GM19099 (cell line): ENCODE results near the gene FXYD2.

Source experiments
- POLR2A ChIP-seq: IDR thresholded peaks from 3 replicates; pipeline ENCODE4 v1.6.1; 2011; ENCODE audit warnings: low read depth; ENCODE audit not compliant: insufficient read length; ENCODE audit errors: extremely low read depth

FXYD2 gene

DNA sequence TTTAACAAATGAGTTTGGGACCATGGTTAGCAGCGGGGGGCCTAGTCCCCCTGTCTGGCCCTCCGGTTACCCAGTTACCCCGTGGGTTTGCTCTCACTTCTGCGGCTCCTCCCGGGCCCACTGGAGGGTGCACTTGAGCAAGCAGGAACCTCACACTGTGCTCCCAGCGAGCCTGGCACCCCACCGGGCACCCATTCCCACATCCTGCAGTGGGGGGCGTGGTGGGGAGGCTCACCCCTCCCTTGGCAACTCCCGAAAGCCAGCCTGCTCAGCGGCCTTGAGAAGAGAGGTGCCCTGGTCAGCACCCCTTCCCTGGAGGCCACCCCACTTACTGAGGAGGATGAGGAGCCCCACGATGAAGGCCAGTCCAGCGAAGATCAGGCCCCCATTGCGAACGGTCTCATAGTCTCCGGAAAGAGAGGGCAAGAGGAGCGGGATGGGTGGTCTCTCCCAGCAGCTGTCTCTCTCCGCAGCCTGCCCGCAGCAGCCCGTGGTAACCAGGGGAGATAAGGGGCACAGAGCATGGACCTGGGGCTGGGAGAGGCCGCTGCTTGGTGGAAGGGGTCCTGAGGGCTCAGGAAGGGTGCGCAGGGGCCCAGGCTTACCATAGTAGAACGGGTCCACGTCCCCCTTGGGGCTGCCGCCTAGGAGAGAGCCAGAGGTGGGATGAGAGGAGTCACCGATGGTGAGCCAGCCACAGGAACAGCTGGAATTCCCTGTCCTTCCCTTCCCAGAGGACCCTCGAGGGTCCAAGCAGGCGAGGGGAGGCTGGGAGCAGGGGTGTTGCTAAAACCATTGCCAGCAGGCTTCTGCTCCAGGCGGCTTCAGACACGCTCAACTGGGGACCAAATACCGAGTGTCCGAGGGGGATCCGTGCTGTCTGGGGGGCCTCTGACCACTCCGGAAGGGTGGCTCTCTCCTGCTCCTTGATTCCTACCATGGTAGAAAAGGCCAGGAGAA lies 2.2 kb downstream of the FXYD2 start:
- no peak for TF ChIP-seq POLR2A

DNA sequence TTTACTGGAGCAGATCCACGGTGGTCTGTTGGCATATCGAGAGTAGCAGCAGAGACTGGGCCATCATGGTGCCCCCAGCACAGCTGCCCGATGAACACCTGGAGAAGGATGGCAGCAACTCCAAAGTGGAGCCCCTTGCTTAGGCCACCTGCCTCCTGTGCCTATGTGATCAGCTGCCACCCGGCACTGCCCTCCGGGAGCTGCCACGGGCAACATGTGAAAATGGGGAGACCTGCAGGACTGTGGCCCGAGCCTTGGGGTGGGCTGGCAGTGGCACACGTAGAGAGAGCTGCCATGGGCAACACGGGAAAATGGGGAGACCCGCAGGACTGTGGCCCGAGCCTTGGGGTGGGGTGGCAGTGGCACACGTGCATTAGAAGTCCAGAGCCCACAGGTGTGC lies 3.1 kb downstream of the FXYD2 start:
- no peak for TF ChIP-seq POLR2A

DNA sequence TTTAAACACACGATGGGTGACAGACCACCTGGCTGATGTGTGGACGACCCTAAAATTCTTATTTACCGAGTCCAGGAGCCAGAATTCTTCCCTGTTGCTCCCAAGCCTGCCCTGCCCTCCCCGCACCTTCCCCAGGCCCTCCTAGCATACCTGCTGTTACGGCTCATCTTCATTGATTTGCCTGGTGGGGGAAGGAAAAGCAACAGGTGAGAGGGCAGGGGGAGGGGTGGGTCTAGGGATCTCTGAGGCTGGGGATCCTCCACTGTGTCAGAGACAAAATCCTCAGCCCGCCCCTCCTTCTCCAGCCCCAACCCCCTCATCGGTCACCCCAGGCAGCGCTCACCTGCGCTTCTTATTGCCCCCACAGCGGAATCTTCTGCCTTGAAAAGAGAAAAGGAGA lies 4.0 kb downstream of the FXYD2 start:
- no peak for TF ChIP-seq POLR2A

DNA sequence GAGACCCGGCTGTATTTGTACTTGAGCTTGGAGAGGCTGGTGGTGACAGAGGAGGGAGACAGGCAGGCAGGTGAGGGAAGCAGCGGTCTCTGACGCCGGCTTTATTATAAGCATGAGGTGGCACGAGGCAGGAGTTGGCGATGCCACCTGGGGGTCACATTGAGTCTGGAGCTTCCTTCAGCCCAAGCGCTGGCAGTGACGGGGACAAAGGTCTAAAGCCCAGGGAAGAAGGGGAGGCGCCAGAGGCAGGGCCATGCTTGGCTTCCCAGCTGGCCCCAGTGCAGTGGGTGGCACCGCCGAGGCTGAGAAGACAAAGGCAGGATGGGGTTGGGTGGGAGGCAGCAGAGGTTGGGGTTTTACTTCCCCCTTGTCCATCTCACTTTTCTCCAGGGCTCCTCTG lies 4.5 kb downstream of the FXYD2 start:
- TF ChIP-seq POLR2A: no peak

DNA sequence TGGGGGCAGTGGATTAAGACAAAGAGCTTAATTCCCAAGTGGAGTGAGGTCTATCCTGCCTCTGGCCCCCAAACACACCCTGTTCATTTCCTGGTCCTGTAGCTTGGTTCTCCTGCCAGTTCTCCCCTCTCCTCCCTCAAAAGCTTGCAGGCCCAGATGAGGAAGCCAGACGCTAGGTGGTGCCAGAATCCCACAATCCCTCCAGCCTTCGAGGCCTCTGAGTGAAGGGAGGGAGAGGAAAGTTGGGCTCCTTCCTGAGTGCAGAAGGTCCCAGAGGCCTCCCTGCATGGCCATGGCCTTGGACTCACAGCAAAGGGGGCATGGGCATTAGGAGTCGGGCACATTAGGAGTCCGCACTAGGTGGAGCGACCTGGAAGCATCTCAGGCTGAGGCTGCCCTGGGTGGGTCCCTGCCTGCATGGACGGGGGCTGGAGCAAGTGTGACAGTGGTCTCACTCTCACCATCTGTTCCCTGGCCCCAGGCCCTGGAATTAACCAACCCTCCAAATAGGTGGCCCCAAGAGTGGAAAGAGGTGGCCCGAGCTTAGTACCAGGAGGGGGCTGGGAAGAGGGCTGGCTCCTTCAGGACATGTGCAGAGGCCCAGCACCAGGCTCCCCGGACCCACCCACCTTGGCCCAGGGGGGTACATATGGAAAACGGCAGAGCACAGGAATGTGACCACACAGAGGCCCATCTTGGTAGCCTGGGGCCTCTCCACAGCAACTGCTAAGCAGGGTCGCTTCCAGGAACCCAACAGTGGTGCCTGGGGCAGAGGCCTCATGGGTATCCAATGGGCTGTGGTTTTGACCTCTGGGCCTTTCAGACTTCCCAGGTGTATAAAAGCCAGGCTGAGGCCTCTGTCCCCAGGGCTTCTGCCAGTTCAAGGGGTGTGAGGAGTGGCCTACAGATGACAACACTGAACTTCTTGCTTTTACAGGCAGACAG lies 5.2 kb downstream of the FXYD2 start:
- TF ChIP-seq POLR2A: no peak

DNA sequence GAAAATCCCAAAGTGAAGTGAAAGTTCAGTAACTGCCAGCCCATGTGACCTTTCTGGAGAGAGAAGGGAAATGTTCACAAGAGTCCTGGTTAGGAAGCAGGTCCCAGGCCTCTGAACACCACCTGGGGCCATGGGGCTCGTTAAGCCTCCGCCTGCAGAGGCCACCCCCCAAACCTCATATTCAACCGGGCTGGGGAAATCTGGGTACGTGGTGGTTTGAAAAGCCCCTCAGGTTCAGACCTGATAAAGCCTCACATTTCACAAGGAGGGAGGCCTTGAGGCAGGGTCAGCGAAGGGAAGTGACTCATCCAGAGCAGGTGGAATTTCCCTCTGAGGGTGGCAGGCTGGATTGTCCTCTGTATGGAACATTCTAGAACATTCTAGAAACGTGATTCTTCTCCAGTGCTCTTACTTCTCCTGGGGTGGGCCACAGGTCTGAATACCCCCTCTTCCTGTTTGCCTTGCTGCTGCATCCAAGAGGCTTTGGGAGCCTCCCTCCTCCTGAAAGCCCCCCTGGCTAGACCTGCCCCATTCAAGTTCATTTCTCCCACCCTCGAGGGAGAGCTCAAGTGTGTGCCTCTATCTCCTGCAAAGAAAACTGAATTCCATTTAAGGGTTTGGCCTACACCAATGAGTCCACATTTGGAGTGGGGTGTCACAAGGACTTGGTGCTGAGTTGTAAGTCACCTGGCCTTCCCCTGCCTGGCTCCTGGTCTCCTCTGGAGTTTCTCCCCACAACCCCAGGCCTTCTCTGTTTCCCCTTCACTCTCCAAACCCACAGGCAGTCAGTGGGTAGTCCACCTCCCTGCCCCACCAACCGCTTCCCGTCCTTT lies 6.3 kb downstream of the FXYD2 start:
- TF ChIP-seq POLR2A: no peak

DNA sequence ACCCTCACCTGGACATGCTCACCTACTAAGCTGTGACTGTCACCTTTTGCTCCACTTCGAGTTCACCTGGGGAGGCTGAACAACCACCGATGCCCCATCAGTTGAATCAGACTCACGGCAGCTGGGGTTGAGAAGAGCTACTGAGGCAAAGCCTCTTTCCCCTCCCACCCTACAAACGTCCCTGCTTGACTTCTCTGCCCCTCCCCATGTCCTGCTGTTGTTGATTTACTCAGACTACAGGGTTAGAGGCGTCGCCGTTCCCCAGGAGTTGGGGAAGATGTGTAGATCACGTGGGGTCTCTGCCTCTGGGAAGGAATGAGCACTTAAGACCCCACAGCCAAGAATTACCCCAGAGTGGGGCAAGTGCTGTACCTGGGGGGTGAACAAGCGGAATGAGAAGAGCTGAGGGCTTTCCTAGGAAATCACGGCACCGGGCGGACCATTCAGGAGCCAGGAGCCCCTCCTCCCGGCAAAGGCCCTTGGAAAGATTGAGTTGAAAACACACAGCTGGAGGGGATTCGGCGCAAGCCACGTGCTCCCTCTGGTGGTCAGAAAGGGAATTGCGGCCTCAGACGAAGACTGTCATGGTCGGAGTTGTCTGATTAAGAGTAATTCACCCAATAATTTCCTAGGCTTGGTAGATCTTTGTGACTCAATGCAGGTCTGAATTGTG lies 7.0 kb downstream of the FXYD2 start:
- peak; percentile 67 for TF ChIP-seq POLR2A

DNA sequence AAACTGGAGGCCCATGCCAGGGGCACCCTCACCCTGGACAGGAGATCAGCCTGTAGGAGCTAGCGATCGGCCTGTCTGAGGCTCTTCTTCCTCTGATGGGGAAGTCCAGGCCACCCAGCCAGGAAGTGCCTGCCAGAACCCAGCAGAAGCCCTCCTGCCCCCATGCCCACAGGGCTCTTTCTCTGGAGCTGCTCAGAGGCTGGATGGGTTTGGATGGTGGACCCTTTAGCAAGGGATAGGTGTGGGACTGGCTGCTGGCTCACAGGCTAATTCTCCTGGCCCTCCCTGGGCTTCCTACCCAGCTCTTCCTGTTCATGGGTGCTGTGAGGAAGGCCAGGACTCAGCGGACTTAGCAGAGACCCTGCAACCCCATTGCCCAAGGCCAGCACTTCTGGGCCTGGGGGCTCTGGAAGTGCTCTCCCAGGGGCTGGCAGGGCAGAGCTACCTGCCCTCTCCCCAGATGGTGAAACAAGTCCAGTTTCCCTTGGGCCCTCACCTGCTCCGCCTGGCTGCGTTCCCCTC lies 7.6 kb downstream of the FXYD2 start:
- TF ChIP-seq POLR2A: no peak

DNA sequence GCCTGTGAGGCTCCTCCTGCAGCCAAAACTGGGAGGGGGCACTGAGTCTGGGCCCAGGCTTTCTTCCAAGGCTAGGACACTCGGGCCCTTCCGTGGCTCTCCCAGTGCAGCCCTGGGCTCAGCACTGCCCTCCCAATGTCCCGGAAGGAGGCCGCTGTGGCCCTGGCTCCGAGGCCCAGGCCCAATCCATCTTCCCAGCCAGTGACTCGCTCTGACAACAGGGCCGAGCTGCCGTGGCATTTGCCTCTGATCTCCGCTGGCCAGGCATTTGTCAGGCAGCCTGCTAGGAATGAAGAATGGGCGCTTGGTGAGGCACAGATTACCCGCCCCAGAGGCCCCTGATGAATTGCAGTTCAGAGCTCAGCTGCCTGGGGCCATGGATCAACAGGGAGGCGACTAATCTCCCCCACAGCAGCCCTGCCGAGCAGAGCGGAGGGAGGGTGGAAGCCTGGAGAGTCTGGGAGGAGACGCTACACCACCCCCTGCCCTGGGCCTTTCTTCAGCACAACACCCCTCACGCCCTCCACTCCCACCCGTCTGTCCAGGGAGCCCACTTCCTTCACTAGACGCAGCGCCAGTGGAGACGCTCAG lies 8.3 kb downstream of the FXYD2 start:
- no peak for TF ChIP-seq POLR2A

DNA sequence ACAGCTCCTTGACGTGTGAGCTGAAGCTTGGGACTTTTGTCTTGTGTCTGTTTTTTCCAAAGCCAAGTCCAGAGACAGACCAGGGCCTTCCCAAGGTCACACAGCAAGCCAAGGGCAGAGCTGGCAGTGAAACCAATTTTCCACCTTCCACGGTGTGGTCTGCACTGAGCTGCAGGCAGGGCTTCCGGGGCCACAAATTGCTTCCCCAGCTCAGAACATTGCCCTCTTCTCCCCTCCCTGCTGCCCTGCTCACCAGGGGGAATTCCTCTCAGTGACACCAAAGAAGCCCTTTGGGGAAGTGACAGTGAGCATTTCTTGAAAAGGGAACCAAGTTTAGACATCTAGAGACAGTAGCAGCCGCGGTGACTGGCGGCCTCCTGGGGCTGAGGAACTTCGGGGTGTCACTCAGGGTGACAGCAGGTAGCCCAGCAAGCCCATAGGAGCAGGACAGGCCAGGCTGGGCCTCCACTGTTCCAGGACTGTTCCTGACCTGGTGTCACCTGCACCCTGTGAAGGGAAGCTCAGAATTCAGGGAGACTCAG lies 9.2 kb downstream of the FXYD2 start:
- TF ChIP-seq POLR2A: peak; percentile 90

DNA sequence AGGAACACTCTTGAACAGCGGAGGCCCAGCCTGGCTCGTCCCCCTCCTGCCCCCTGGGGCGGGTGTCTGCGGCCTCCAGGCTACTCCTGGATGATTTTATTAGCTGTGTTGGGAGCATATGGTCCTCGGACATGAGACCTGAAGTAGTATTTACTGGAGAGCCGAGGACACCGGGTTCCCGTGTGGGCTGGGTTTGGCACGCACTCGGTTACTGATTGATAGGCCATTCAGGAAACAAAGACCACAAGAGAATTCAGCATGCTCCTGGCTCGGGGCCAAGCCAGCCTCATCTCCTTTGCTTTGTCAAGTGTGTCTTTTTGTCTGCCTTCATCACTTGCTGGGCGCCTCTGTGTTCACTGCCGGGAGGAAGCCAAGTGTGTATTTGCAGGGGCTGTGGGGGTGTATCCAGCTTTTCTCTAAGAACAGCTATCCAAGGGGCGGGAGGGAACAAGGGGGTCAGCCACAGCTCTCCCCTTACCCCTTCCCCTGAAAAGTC lies 9.7 kb downstream of the FXYD2 start:
- TF ChIP-seq POLR2A: peak; percentile 55

DNA sequence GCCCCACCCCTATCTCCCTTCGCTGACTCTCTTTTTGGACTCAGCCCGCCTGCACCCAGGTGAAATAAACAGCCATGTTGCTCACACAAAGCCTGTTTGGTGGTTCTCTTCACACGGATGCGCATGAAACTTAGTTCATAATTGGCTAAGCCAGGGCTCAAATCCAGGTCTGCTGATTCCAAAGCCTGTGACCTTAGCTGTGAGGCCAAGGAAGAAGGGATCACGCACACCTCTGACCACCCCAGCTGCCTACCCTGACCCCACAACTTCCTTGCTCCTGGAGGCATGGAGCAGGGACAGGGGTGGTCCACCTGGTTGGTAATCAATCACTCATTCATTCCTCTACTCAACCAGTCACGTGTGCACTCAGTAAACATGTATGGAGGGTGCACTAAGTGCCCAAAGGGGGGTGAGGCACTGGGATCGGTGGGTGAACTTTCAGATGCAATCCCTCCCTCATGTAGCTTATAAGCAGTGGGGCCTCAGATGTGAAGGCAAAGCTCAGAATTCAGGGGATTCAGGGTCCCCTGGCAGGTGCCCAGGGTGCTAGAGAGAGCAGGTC lies 10.3 kb downstream of the FXYD2 start:
- TF ChIP-seq POLR2A: no peak
